Ascending aorta (tissue), 2 donors: ENCODE data around the gene OR2A2. TPM values are rescaled to one million over a fixed set of nuclear protein-coding genes. Genes with fewer than 3 reads are reported as not detected.
"Not testable (repeated sequence)": the region's sequence is repeated elsewhere in the genome, so short reads cannot be mapped to it uniquely, and the experiment has no call there.

Experiments used
- DNase-seq, 2 donors: peaks; one replicate each; pipeline ENCODE4 v3.0.0-alpha.2; 2019; ENCODE audit warnings: low spot score in 2 of 2
- H3K27ac ChIP-seq, 2 donors: fragments of 200-600 bp; sonication (generic); one replicate each; pipeline ENCODE4 v1.5.1; 2016 to 2017; ENCODE audit warnings: mild to moderate bottlenecking in 1 of 2
- H3K27me3 ChIP-seq: fragments of 200-600 bp; sonication (generic); one replicate; pipeline ENCODE4 v1.5.1; 2017
- H3K36me3 ChIP-seq, 2 donors: fragments of 200-600 bp; sonication (generic); one replicate each; pipeline ENCODE4 v1.5.1; 2016
- H3K4me1 ChIP-seq, 2 donors: fragments of 200-600 bp; sonication (generic); one replicate each; pipeline ENCODE4 v1.5.1; 2016 to 2017; ENCODE audit warnings: mild to moderate bottlenecking in 1 of 2
- H3K4me3 ChIP-seq, 2 donors: fragments of 200-600 bp; sonication (generic); one replicate each; pipeline ENCODE4 v1.5.1; 2016 to 2017; ENCODE audit warnings: mild to moderate bottlenecking in 1 of 2
- H3K9me3 ChIP-seq, 2 donors: fragments of 200-600 bp; sonication (generic); one replicate each; pipeline ENCODE4 v1.5.1; 2016
- CTCF ChIP-seq, 3 experiments: fragments of 200-600 bp in 2 of 3; fragments of 450-650 bp in 1 of 3; sonication (generic) in 2 of 3; IDR thresholded peaks; one replicate each; pipeline ENCODE4 v1.5.1; 2016 to 2019; ENCODE audit warnings: antibody characterized with exemption in 3 of 3, mild to moderate bottlenecking in 1 of 3, moderate library complexity in 1 of 3
- intact Hi-C: fragments of 100-400 bp; cut with DNase I; formaldehyde crosslinking; loops from one replicate; pipeline ENCODE4 v1.15.1; 2023
- total RNA-seq: library from RNA; depleted of rRNA; stranded (reverse); fragments of >200 nt; gene quantifications from one replicate; pipeline ENCODE4 v1.1.0, GENCODE V29; 2016

Gene OR2A2
- total RNA-seq, 1 donor from 2014 or later: not detected

- intact Hi-C loops: no loop called here
Measured at GRCh38 chr7:144127714-144128334, 18.4 kb downstream of the OR2A2 start.

GRCh38 chr7:144129601-144130000 is 20.2 kb downstream of the OR2A2 start:
- DNase-seq, intact Hi-C loops: not testable (repeated sequence)

More at GRCh38 chr7:144127714-144128334, 18.4 kb downstream of the OR2A2 start:
- peak; percentile 31 to 72 (median 59) for TF ChIP-seq CTCF (IDR thresholded peaks at IDR 0.05)
- no peaks in the 10 kb centered on the region for H3K36me3 ChIP-seq
- H3K4me3 ChIP-seq: no peak overlapping the region
- no peaks in the 10 kb centered on the region for H3K27me3 ChIP-seq
- H3K9me3 ChIP-seq: no peaks in the 10 kb centered on the region
- H3K27ac ChIP-seq: no peak overlapping the region
- H3K4me1 ChIP-seq: no peaks in the 10 kb centered on the region
- DNase-seq: peak; percentile 25 to 88

GRCh38 chr7:144130730-144131129 is 21.3 kb downstream of the OR2A2 start:
- intact Hi-C loops: no loop called here
- no peak for DNase-seq
- no peak for TF ChIP-seq CTCF (IDR thresholded peaks at IDR 0.05)
- Histone ChIP-seq H3K9me3 (no peaks in the 10 kb centered on the region), H3K4me3 (no peak overlapping the region), H3K4me1 (no peaks in the 10 kb centered on the region), H3K27me3 (no peaks in the 10 kb centered on the region), H3K27ac (no peak overlapping the region), H3K36me3 (no peaks in the 10 kb centered on the region)

More at GRCh38 chr7:144129601-144130000, 20.2 kb downstream of the OR2A2 start:
- H3K27me3 ChIP-seq, H3K27ac ChIP-seq, H3K36me3 ChIP-seq, H3K9me3 ChIP-seq, H3K4me3 ChIP-seq, H3K4me1 ChIP-seq: not testable (repeated sequence)

GRCh38 chr7:144132262-144132661 is 22.9 kb downstream of the OR2A2 start:
- Histone ChIP-seq H3K4me1 (no peaks in the 10 kb centered on the region), H3K36me3 (no peaks in the 10 kb centered on the region), H3K27me3 (no peaks in the 10 kb centered on the region), H3K9me3 (no peaks in the 10 kb centered on the region), H3K4me3 (no peak overlapping the region), H3K27ac (no peak overlapping the region)
- DNase-seq: no peak
- no peak for TF ChIP-seq CTCF (IDR thresholded peaks at IDR 0.05)
- intact Hi-C loops: no loop called here

GRCh38 chr7:144133307-144133706 is 23.9 kb downstream of the OR2A2 start:
- Histone ChIP-seq H3K27ac (no peak overlapping the region), H3K36me3 (no peaks in the 10 kb centered on the region), H3K4me1 (no peaks in the 10 kb centered on the region), H3K9me3 (no peaks in the 10 kb centered on the region), H3K27me3 (no peaks in the 10 kb centered on the region), H3K4me3 (no peak overlapping the region)
- no peak for TF ChIP-seq CTCF (IDR thresholded peaks at IDR 0.05)
- intact Hi-C loops: no loop called here
- no peak for DNase-seq

- no peaks in the 10 kb centered on the region for H3K9me3 ChIP-seq
- DNase-seq: no peak
- no peaks in the 10 kb centered on the region for H3K27me3 ChIP-seq
- intact Hi-C loops: no loop called here
- H3K4me3 ChIP-seq: no peak overlapping the region
- H3K4me1 ChIP-seq: no peaks in the 10 kb centered on the region
- no peak for TF ChIP-seq CTCF (IDR thresholded peaks at IDR 0.05)
- H3K27ac ChIP-seq: no peak overlapping the region
- H3K36me3 ChIP-seq: no peaks in the 10 kb centered on the region
Measured at GRCh38 chr7:144134116-144134515, 24.7 kb downstream of the OR2A2 start.
